ENCODE measurements around the gene BRD1. TPM values are rescaled to one million over a fixed set of nuclear protein-coding genes. Genes with fewer than 3 reads are reported as not detected.
"Not testable (repeated sequence)": the region's sequence is repeated elsewhere in the genome, so short reads cannot be mapped to it uniquely, and the experiment has no call there.

The BRD1 gene
- total RNA-seq, 1 donor from 2014 or later: 27.7 TPM

- H3K27me3 Mint-ChIP-seq (ENCODE audit: low read depth): no peaks in the 10 kb centered on the region
- peaks cover 22% of the 10 kb centered on the region for H3K4me1 Mint-ChIP-seq (ENCODE audit: low read depth)
- H3K27ac Mint-ChIP-seq (ENCODE audit: unreplicated experiment): no peak overlapping the region
- H3K4me3 Mint-ChIP-seq (ENCODE audit: unreplicated experiment): no peak overlapping the region
- TF ChIP-seq, protein P1, sequence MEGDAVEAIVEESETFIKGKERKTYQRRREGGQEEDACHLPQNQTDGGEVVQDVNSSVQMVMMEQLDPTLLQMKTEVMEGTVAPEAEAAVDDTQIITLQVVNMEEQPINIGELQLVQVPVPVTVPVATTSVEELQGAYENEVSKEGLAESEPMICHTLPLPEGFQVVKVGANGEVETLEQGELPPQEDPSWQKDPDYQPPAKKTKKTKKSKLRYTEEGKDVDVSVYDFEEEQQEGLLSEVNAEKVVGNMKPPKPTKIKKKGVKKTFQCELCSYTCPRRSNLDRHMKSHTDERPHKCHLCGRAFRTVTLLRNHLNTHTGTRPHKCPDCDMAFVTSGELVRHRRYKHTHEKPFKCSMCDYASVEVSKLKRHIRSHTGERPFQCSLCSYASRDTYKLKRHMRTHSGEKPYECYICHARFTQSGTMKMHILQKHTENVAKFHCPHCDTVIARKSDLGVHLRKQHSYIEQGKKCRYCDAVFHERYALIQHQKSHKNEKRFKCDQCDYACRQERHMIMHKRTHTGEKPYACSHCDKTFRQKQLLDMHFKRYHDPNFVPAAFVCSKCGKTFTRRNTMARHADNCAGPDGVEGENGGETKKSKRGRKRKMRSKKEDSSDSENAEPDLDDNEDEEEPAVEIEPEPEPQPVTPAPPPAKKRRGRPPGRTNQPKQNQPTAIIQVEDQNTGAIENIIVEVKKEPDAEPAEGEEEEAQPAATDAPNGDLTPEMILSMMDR (IDR thresholded peaks at IDR 0.05): no peak
- peak; percentile 83 for DNase-seq (ENCODE audit: low spot score)
- peaks cover 12% of the 10 kb centered on the region for H3K36me3 Mint-ChIP-seq (ENCODE audit: low read depth)
- no peaks in the 10 kb centered on the region for H3K9me3 Mint-ChIP-seq (ENCODE audit: low read depth)
Measured at GRCh38 chr22:49784630-49784971, 43.1 kb downstream of the BRD1 start.

- H3K27me3 Mint-ChIP-seq (ENCODE audit: low read depth): no peaks in the 10 kb centered on the region
- no peak overlapping the region for H3K27ac Mint-ChIP-seq (ENCODE audit: unreplicated experiment)
- H3K4me1 Mint-ChIP-seq (ENCODE audit: low read depth): peaks cover 20% of the 10 kb centered on the region
- no peaks in the 10 kb centered on the region for H3K9me3 Mint-ChIP-seq (ENCODE audit: low read depth)
- TF ChIP-seq, protein P1 (IDR thresholded peaks at IDR 0.05): no peak
- no peak overlapping the region for H3K4me3 Mint-ChIP-seq (ENCODE audit: unreplicated experiment)
- peak; percentile 74 for DNase-seq (ENCODE audit: low spot score)
- peaks cover 13% of the 10 kb centered on the region for H3K36me3 Mint-ChIP-seq (ENCODE audit: low read depth)
Measured at GRCh38 chr22:49783926-49784629, 43.6 kb downstream of the BRD1 start.

DNA sequence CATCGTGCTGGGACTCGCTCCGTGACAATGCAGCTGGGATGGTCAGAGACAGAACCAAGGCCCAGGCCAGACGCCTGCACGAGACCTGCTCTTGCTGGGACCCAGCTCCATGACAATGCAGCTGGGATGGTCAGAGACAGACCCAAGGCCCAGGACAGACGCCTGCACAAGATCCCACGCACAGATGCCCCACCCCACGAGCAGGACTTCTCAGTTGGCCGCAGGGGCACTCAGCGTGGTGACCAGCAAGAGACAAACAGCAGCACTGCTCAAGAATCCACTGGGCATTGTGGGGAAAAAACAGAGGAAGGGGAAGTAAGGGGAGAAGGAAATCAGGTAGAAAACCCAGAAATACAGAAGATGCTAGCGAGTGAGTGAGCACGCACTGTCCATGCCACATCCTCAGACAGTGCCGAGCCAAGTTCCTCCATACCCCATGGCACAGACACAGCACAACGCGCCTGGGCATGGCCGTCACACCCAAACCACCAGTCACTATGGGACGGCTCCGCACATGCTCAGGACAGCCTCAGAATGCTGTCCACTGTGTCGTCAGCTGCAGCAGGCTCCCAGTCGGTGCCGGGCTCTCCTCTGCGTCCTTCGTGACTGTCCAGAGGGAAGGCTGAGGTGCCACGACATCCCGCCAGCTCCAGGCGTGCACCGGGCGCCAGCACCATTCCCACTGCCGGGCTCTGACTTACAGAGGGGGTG is 44.5 kb downstream of the BRD1 start:
- Mint-ChIP-seq H3K27me3 (ENCODE audit: low read depth) (no peaks in the 10 kb centered on the region), H3K4me1 (ENCODE audit: low read depth) (peaks cover 12% of the 10 kb centered on the region), H3K27ac (ENCODE audit: unreplicated experiment) (no peak overlapping the region), H3K4me3 (ENCODE audit: unreplicated experiment) (no peak overlapping the region), H3K36me3 (ENCODE audit: low read depth) (peaks cover 14% of the 10 kb centered on the region), H3K9me3 (ENCODE audit: low read depth) (no peaks in the 10 kb centered on the region)
- DNase-seq (ENCODE audit: low spot score): peak; percentile 84
- TF ChIP-seq, protein P1 (IDR thresholded peaks at IDR 0.05): no peak

- H3K4me1 Mint-ChIP-seq (ENCODE audit: low read depth); H3K27me3 Mint-ChIP-seq (ENCODE audit: low read depth); H3K4me3 Mint-ChIP-seq (ENCODE audit: unreplicated experiment); H3K36me3 Mint-ChIP-seq (ENCODE audit: low read depth); H3K27ac Mint-ChIP-seq (ENCODE audit: unreplicated experiment); H3K9me3 Mint-ChIP-seq (ENCODE audit: low read depth): not testable (repeated sequence)
- peak; percentile 77 for DNase-seq (ENCODE audit: low spot score)
Measured at GRCh38 chr22:49781886-49782285, 45.8 kb downstream of the BRD1 start.

GRCh38 chr22:49781289-49781782 is 46.3 kb downstream of the BRD1 start:
- H3K9me3 Mint-ChIP-seq (ENCODE audit: low read depth): no peaks in the 10 kb centered on the region
- DNase-seq (ENCODE audit: low spot score): peak; percentile 72
- no peak overlapping the region for H3K4me3 Mint-ChIP-seq (ENCODE audit: unreplicated experiment)
- no peaks in the 10 kb centered on the region for H3K27me3 Mint-ChIP-seq (ENCODE audit: low read depth)
- H3K4me1 Mint-ChIP-seq (ENCODE audit: low read depth): peaks cover 9% of the 10 kb centered on the region
- TF ChIP-seq, protein P1 (IDR thresholded peaks at IDR 0.05): no peak
- H3K36me3 Mint-ChIP-seq (ENCODE audit: low read depth): peaks cover 8% of the 10 kb centered on the region
- no peak overlapping the region for H3K27ac Mint-ChIP-seq (ENCODE audit: unreplicated experiment)

Measured in chondrocyte (in vitro differentiated cells).